ENCODE data around the gene HES3. TPM values are rescaled to one million over a fixed set of nuclear protein-coding genes. Genes with fewer than 3 reads are reported as not detected.

Gene HES3
- polyA plus RNA-seq, 1 experiment: not detected

GRCh38 chr1:6246497-6247467 is 2.8 kb downstream of the HES3 start:
- peaks cover 3% of the 10 kb centered on the region; the same call in 1 of the 2 replicates for H3K9me3 ChIP-seq (ENCODE audit: control insufficient read depth, insufficient read depth, low read length)
- CTCF ChIA-PET: interaction anchor here (0.5 to 6.3 kb wide), 39 partner anchors 8 to 247 kb away, joined by 3 to 266 read pairs (median 5); partner anchors contain the start of genes GPR153 and RPL22
- peaks cover 50% of the 10 kb centered on the region for H3K27me3 ChIP-seq (ENCODE audit: control insufficient read depth, insufficient read depth, low read length)
- TF ChIP-seq CTCF (IDR thresholded peaks at IDR 0.05; ENCODE audit: low read depth, low read length): peak; percentile 87
- no peak overlapping the region for H3K4me3 ChIP-seq (ENCODE audit: low read depth, low read length)
- peak; percentile 37 for DNase-seq (ENCODE audit: low read depth, low spot score)
- POLR2A ChIA-PET: no interaction called here
- no peak overlapping the region for H3K27ac ChIP-seq (ENCODE audit: low read depth, low read length)

GRCh38 chr1:6247651-6248050 is 3.7 kb downstream of the HES3 start:
- DNase-seq (ENCODE audit: low read depth, low spot score): no peak
- ChIA-PET POLR2A (no interaction called here), CTCF (interaction anchor here (0.9 to 6.3 kb wide), 20 partner anchors 9 to 238 kb away, joined by 3 to 266 read pairs (median 8); no protein-coding TSS in a partner anchor)
- TF ChIP-seq CTCF (IDR thresholded peaks at IDR 0.05; ENCODE audit: low read depth, low read length): no peak
- Histone ChIP-seq H3K27me3 (ENCODE audit: control insufficient read depth, insufficient read depth, low read length) (peaks cover 46% of the 10 kb centered on the region), H3K27ac (ENCODE audit: low read depth, low read length) (no peak overlapping the region), H3K4me3 (ENCODE audit: low read depth, low read length) (no peak overlapping the region), H3K9me3 (ENCODE audit: control insufficient read depth, insufficient read depth, low read length) (peaks cover 3% of the 10 kb centered on the region; the same call in 1 of the 2 replicates)

- H3K27ac ChIP-seq (ENCODE audit: low read depth, low read length): no peak overlapping the region
- peaks cover 39% of the 10 kb centered on the region for H3K27me3 ChIP-seq (ENCODE audit: control insufficient read depth, insufficient read depth, low read length)
- POLR2A ChIA-PET: interaction anchor here (0.9 kb wide), 1 partner anchor 13 kb away, joined by 4 read pairs; the partner anchor contains the start of gene GPR153
- H3K4me3 ChIP-seq (ENCODE audit: low read depth, low read length): no peak overlapping the region
- no peak for TF ChIP-seq CTCF (IDR thresholded peaks at IDR 0.05; ENCODE audit: low read depth, low read length)
- DNase-seq (ENCODE audit: low read depth, low spot score): no peak
- CTCF ChIA-PET: interaction anchor here (0.6 to 6.3 kb wide), 9 partner anchors 8 to 158 kb away, joined by 3 to 266 read pairs (median 9); no protein-coding TSS in a partner anchor
- peaks cover 3% of the 10 kb centered on the region; the same call in 1 of the 2 replicates for H3K9me3 ChIP-seq (ENCODE audit: control insufficient read depth, insufficient read depth, low read length)
These were observed 4.3 kb downstream of the HES3 start for GRCh38 chr1:6248161-6248776.

- peaks cover 3% of the 10 kb centered on the region; the same call in 1 of the 2 replicates for H3K9me3 ChIP-seq (ENCODE audit: control insufficient read depth, insufficient read depth, low read length)
- H3K27me3 ChIP-seq (ENCODE audit: control insufficient read depth, insufficient read depth, low read length): peaks cover 31% of the 10 kb centered on the region
- DNase-seq (ENCODE audit: low read depth, low spot score): no peak
- no peak for TF ChIP-seq CTCF (IDR thresholded peaks at IDR 0.05; ENCODE audit: low read depth, low read length)
- ChIA-PET CTCF (interaction anchor here (1.2 to 6.3 kb wide), 3 partner anchors 44 to 99 kb away, joined by 3 to 266 read pairs (median 5); no protein-coding TSS in a partner anchor), POLR2A (interaction anchor here (0.9 kb wide), 1 partner anchor 12 kb away, joined by 4 read pairs; the partner anchor contains the start of gene GPR153)
- H3K27ac ChIP-seq (ENCODE audit: low read depth, low read length): no peak overlapping the region
- no peak overlapping the region for H3K4me3 ChIP-seq (ENCODE audit: low read depth, low read length)
These were observed 5.2 kb downstream of the HES3 start for GRCh38 chr1:6248932-6249738.

Measured in AG04450 (cell line).